ENCODE measurements around the gene RAB7B. TPM values are rescaled to one million over a fixed set of nuclear protein-coding genes. Genes with fewer than 3 reads are reported as not detected.

The RAB7B gene
- total and polyA plus RNA-seq, 4 donors: 0.08 to 0.89 (median 0.20) TPM; not detected in 1

GRCh38 chr1:205962821-205963221, 40.4 kb downstream of the RAB7B start:
- TF ChIP-seq TAF1 (conservative IDR thresholded peaks at IDR 0.05): no peak
- TF ChIP-seq MAX (IDR thresholded peaks at IDR 0.05): no peak
- no peak for TF ChIP-seq ZBTB33 (IDR thresholded peaks at IDR 0.05)
- TF ChIP-seq REST (IDR thresholded peaks at IDR 0.05): no peak
- no peak for TF ChIP-seq HNF4A (conservative IDR thresholded peaks at IDR 0.05)
- TF ChIP-seq SP1 (IDR thresholded peaks at IDR 0.05): no peak
- 85% methylated on average over 6 of the region's 6 CpGs for WGBS
- no peak for DNase-seq (ENCODE audit: low spot score)
- Histone ChIP-seq H3K36me3 (ENCODE audit: control insufficient read depth in 4 of 4, insufficient read depth in 3 of 4, low read depth in 1 of 4, low read length in 3 of 4) (no peaks in the 10 kb centered on the region), H3K27me3 (ENCODE audit: control insufficient read depth in 4 of 4, insufficient read depth in 4 of 4, low read length in 3 of 4) (no peaks in the 10 kb centered on the region), H3K4me1 (ENCODE audit: control insufficient read depth in 4 of 4, insufficient read depth in 4 of 4, low read length in 3 of 4) (no peaks in the 10 kb centered on the region), H3K9ac (ENCODE audit: low read depth in 1 of 2, low read length in 2 of 2) (no peak overlapping the region), H3K9me3 (ENCODE audit: control insufficient read depth in 4 of 4, low read length in 3 of 4) (no peaks in the 10 kb centered on the region), H3K27ac (ENCODE audit: low read depth in 1 of 2, low read length in 2 of 2) (no peak overlapping the region), H3K4me3 (ENCODE audit: low read depth in 1 of 3, low read length in 3 of 3) (no peak overlapping the region)

- no peak overlapping the region for H3K9ac ChIP-seq (ENCODE audit: low read depth in 1 of 2, low read length in 2 of 2)
- WGBS: 72% methylated on average over 9 of the region's 9 CpGs
- no peaks in the 10 kb centered on the region for H3K4me1 ChIP-seq (ENCODE audit: control insufficient read depth in 4 of 4, insufficient read depth in 4 of 4, low read length in 3 of 4)
- H3K27me3 ChIP-seq (ENCODE audit: control insufficient read depth in 4 of 4, insufficient read depth in 4 of 4, low read length in 3 of 4): no peaks in the 10 kb centered on the region
- H3K27ac ChIP-seq (ENCODE audit: low read depth in 1 of 2, low read length in 2 of 2): no peak overlapping the region
- no peaks in the 10 kb centered on the region for H3K9me3 ChIP-seq (ENCODE audit: control insufficient read depth in 4 of 4, low read length in 3 of 4)
- no peak overlapping the region for H3K4me3 ChIP-seq (ENCODE audit: low read depth in 1 of 3, low read length in 3 of 3)
- no peak for TF ChIP-seq GABPA (IDR thresholded peaks at IDR 0.05 in 1 of 2, conservative IDR thresholded peaks at IDR 0.05 in 1 of 2)
- no peaks in the 10 kb centered on the region for H3K36me3 ChIP-seq (ENCODE audit: control insufficient read depth in 4 of 4, insufficient read depth in 3 of 4, low read depth in 1 of 4, low read length in 3 of 4)
- no peak for DNase-seq (ENCODE audit: low spot score)
Measured at GRCh38 chr1:205961991-205962820, 41.0 kb downstream of the RAB7B start.

GRCh38 chr1:205961405-205961804, 41.8 kb downstream of the RAB7B start:
- Histone ChIP-seq H3K9ac (ENCODE audit: low read depth in 1 of 2, low read length in 2 of 2) (no peak overlapping the region), H3K4me1 (ENCODE audit: control insufficient read depth in 4 of 4, insufficient read depth in 4 of 4, low read length in 3 of 4) (no peaks in the 10 kb centered on the region), H3K27ac (ENCODE audit: low read depth in 1 of 2, low read length in 2 of 2) (no peak overlapping the region), H3K36me3 (ENCODE audit: control insufficient read depth in 4 of 4, insufficient read depth in 3 of 4, low read depth in 1 of 4, low read length in 3 of 4) (no peaks in the 10 kb centered on the region), H3K27me3 (ENCODE audit: control insufficient read depth in 4 of 4, insufficient read depth in 4 of 4, low read length in 3 of 4) (peaks cover 0 to 4% (median 0%) of the 10 kb centered on the region in 4 donors), H3K9me3 (ENCODE audit: control insufficient read depth in 4 of 4, low read length in 3 of 4) (no peaks in the 10 kb centered on the region), H3K4me3 (ENCODE audit: low read depth in 1 of 3, low read length in 3 of 3) (no peak overlapping the region)
- TF ChIP-seq RXRA (IDR thresholded peaks at IDR 0.05) (no peak), GABPA (IDR thresholded peaks at IDR 0.05 in 1 of 2, conservative IDR thresholded peaks at IDR 0.05 in 1 of 2) (no peak)
- 52% methylated on average over 2 of the region's 2 CpGs for WGBS
- DNase-seq (ENCODE audit: low spot score): no peak
